SJSA1 (cell line): ENCODE data around the gene NSL1. TPM values are rescaled to one million over a fixed set of nuclear protein-coding genes. Genes with fewer than 3 reads are reported as not detected.
"Not testable (repeated sequence)": the region's sequence is repeated elsewhere in the genome, so short reads cannot be mapped to it uniquely, and the experiment has no call there.

ENCODE experiments used
- DNase-seq, 2 experiments: peaks; one replicate each; pipeline ENCODE4 v3.0.0-alpha.2; 2015 to 2020; ENCODE audit warnings: low spot score in 2 of 2, low read depth in 1 of 2
- H3K27ac ChIP-seq: fragments of 250-450 bp; sonication (Bioruptor Pico); 2 replicates; pipeline ENCODE4 v1.5.1; 2020; ENCODE audit warnings: mild to moderate bottlenecking, moderate library complexity
- H3K27me3 ChIP-seq: fragments of 250-450 bp; sonication (Bioruptor Pico); replicated peaks from 2 replicates; pipeline ENCODE4 v1.5.1; 2020; ENCODE audit warnings: mild to moderate bottlenecking, moderate library complexity
- H3K36me3 ChIP-seq: fragments of 250-450 bp; sonication (Bioruptor Pico); 2 replicates; pipeline ENCODE4 v1.5.1; 2020; ENCODE audit warnings: mild to moderate bottlenecking
- H3K4me1 ChIP-seq: fragments of 250-450 bp; sonication (Bioruptor Pico); replicated peaks from 2 replicates; pipeline ENCODE4 v1.6.1; 2021; ENCODE audit warnings: mild to moderate bottlenecking
- H3K4me3 ChIP-seq: fragments of 250-450 bp; sonication (Bioruptor Pico); 2 replicates; pipeline ENCODE4 v1.5.1; 2020; ENCODE audit warnings: mild to moderate bottlenecking
- H3K9me3 ChIP-seq: fragments of 250-450 bp; sonication (Bioruptor Pico); replicated peaks from 2 replicates; pipeline ENCODE4 v1.5.1; 2020; ENCODE audit warnings: mild to moderate bottlenecking
- total RNA-seq: library from RNA; depleted of rRNA; stranded (reverse); fragments of >200 nt; shearing (Covaris generic); gene quantifications from 2 replicates; pipeline ENCODE4 v1.2.3, GENCODE V29; 2014

NSL1 gene
- total RNA-seq, 1 experiment from 2014 or later, result 83.3 TPM

- no peak for DNase-seq
- Histone ChIP-seq H3K4me3 (no peak overlapping the region), H3K9me3 (no peaks in the 10 kb centered on the region), H3K36me3 (no peaks in the 10 kb centered on the region), H3K27me3 (no peaks in the 10 kb centered on the region), H3K4me1 (peaks cover 6% of the 10 kb centered on the region), H3K27ac (no peak overlapping the region)
Measured at GRCh38 chr1:212814537-212815334, 23.2 kb upstream of the NSL1 start.

GRCh38 chr1:212805767-212806166 lies 14.2 kb upstream of the NSL1 start:
- Histone ChIP-seq H3K9me3 (no peaks in the 10 kb centered on the region), H3K4me1 (no peaks in the 10 kb centered on the region), H3K27me3 (no peaks in the 10 kb centered on the region), H3K36me3 (no peaks in the 10 kb centered on the region; the same call in 1 of the 2 replicates), H3K27ac (no peak overlapping the region), H3K4me3 (no peak overlapping the region)
- DNase-seq, result no peak

GRCh38 chr1:212797681-212798080 lies 6.1 kb upstream of the NSL1 start:
- Histone ChIP-seq H3K36me3 (no peaks in the 10 kb centered on the region), H3K9me3 (no peaks in the 10 kb centered on the region), H3K27me3 (no peaks in the 10 kb centered on the region), H3K4me1 (peaks cover 10% of the 10 kb centered on the region), H3K27ac (no peak overlapping the region), H3K4me3 (no peak overlapping the region)
- no peak for DNase-seq

GRCh38 chr1:212794561-212795014 lies 3.0 kb upstream of the NSL1 start:
- H3K36me3 ChIP-seq, result peaks cover 3% of the 10 kb centered on the region; the same call in 1 of the 2 replicates
- H3K4me1 ChIP-seq, result peaks cover 14% of the 10 kb centered on the region
- H3K4me3 ChIP-seq, result no peak overlapping the region
- peak in 1 of 2 experiments; percentile 34 for DNase-seq
- no peaks in the 10 kb centered on the region for H3K9me3 ChIP-seq
- no peak overlapping the region for H3K27ac ChIP-seq
- no peaks in the 10 kb centered on the region for H3K27me3 ChIP-seq

GRCh38 chr1:212792396-212792908 lies 875 bp upstream of the NSL1 start:
- peaks cover 14% of the 10 kb centered on the region for H3K4me1 ChIP-seq
- H3K27ac ChIP-seq, result peak overlapping the region; percentile 51
- no peak for DNase-seq
- peak overlapping the region; percentile 78 for H3K4me3 ChIP-seq
- H3K9me3 ChIP-seq, result no peaks in the 10 kb centered on the region
- peaks cover 3% of the 10 kb centered on the region; the same call in 1 of the 2 replicates for H3K36me3 ChIP-seq
- H3K27me3 ChIP-seq, result no peaks in the 10 kb centered on the region

GRCh38 chr1:212791261-212791675 lies 309 bp downstream of the NSL1 start:
- peaks cover 13% of the 10 kb centered on the region for H3K36me3 ChIP-seq
- H3K27me3 ChIP-seq, result no peaks in the 10 kb centered on the region
- DNase-seq, result peak in 1 of 2 experiments; percentile 85
- peaks cover 14% of the 10 kb centered on the region for H3K4me1 ChIP-seq
- H3K9me3 ChIP-seq, result no peaks in the 10 kb centered on the region
- H3K4me3 ChIP-seq, result peak overlapping the region; percentile 78
- H3K27ac ChIP-seq, result peak overlapping the region; percentile 51

- DNase-seq, result no peak
- Histone ChIP-seq H3K27ac (no peak overlapping the region), H3K4me1 (peaks cover 7% of the 10 kb centered on the region), H3K9me3 (no peaks in the 10 kb centered on the region), H3K36me3 (peaks cover 40% of the 10 kb centered on the region), H3K4me3 (no peak overlapping the region), H3K27me3 (no peaks in the 10 kb centered on the region)
Measured at GRCh38 chr1:212785871-212786270, 5.7 kb downstream of the NSL1 start.

GRCh38 chr1:212783976-212784375 lies 7.6 kb downstream of the NSL1 start:
- H3K9me3 ChIP-seq, result no peaks in the 10 kb centered on the region
- H3K27ac ChIP-seq, result no peak overlapping the region
- H3K4me1 ChIP-seq, result peaks cover 4% of the 10 kb centered on the region
- no peak for DNase-seq
- H3K36me3 ChIP-seq, result peaks cover 44% of the 10 kb centered on the region
- H3K27me3 ChIP-seq, result no peaks in the 10 kb centered on the region
- no peak overlapping the region for H3K4me3 ChIP-seq

GRCh38 chr1:212782422-212783154 lies 9.0 kb downstream of the NSL1 start:
- Histone ChIP-seq H3K9me3 (no peaks in the 10 kb centered on the region), H3K27ac (no peak overlapping the region)

GRCh38 chr1:212781225-212781624 lies 10.4 kb downstream of the NSL1 start:
- H3K27ac ChIP-seq, result no peak overlapping the region
- H3K4me3 ChIP-seq, result no peak overlapping the region
- peaks cover 4% of the 10 kb centered on the region for H3K4me1 ChIP-seq
- H3K27me3 ChIP-seq, result no peaks in the 10 kb centered on the region
- DNase-seq, result no peak
- H3K36me3 ChIP-seq, result peaks cover 33% of the 10 kb centered on the region
- no peaks in the 10 kb centered on the region for H3K9me3 ChIP-seq

More at GRCh38 chr1:212782422-212783154, 9.0 kb downstream of the NSL1 start:
- DNase-seq, result peak in 1 of 2 experiments; percentile 31
- Histone ChIP-seq H3K4me3 (no peak overlapping the region), H3K36me3 (peaks cover 44% of the 10 kb centered on the region), H3K27me3 (no peaks in the 10 kb centered on the region), H3K4me1 (peaks cover 4% of the 10 kb centered on the region)

- peaks cover 31% of the 10 kb centered on the region for H3K36me3 ChIP-seq
- H3K27ac ChIP-seq, result no peak overlapping the region
- H3K4me1 ChIP-seq, result peaks cover 4% of the 10 kb centered on the region
- no peak for DNase-seq
- H3K4me3 ChIP-seq, result no peak overlapping the region
- no peaks in the 10 kb centered on the region for H3K27me3 ChIP-seq
- H3K9me3 ChIP-seq, result no peaks in the 10 kb centered on the region
Measured at GRCh38 chr1:212780759-212781158, 10.8 kb downstream of the NSL1 start.

GRCh38 chr1:212779086-212779485 lies 12.5 kb downstream of the NSL1 start:
- H3K4me3 ChIP-seq, H3K4me1 ChIP-seq: not testable (repeated sequence)

GRCh38 chr1:212777151-212777550 lies 14.4 kb downstream of the NSL1 start:
- Histone ChIP-seq H3K4me1 (no peaks in the 10 kb centered on the region), H3K27me3 (no peaks in the 10 kb centered on the region)
- DNase-seq, result no peak

More at GRCh38 chr1:212779086-212779485, 12.5 kb downstream of the NSL1 start:
- not testable (repeated sequence) for H3K27me3 ChIP-seq, DNase-seq, H3K9me3 ChIP-seq, H3K27ac ChIP-seq
- H3K36me3 ChIP-seq, result peaks cover 21% of the 10 kb centered on the region

GRCh38 chr1:212775241-212775640 lies 16.3 kb downstream of the NSL1 start:
- Histone ChIP-seq H3K27me3 (no peaks in the 10 kb centered on the region), H3K9me3 (no peaks in the 10 kb centered on the region), H3K4me1 (no peaks in the 10 kb centered on the region), H3K27ac (no peak overlapping the region), H3K36me3 (peaks cover 22% of the 10 kb centered on the region), H3K4me3 (no peak overlapping the region)
- no peak for DNase-seq

More at GRCh38 chr1:212777151-212777550, 14.4 kb downstream of the NSL1 start:
- no peaks in the 10 kb centered on the region for H3K9me3 ChIP-seq
- H3K4me3 ChIP-seq, result no peak overlapping the region
- H3K36me3 ChIP-seq, result peaks cover 20% of the 10 kb centered on the region
- H3K27ac ChIP-seq, result no peak overlapping the region
